IPS-20b (cell line): Measurements from ENCODE around the gene LYRM9.

ENCODE experiments used
- H3K27ac ChIP-seq: one replicate; pipeline ENCODE4 v1.5.1; 2013; ENCODE audit warnings: low read length
- H3K27me3 ChIP-seq: 2 replicates; pipeline ENCODE4 v1.6.1; 2013; ENCODE audit warnings: mild to moderate bottlenecking, low read length, inconsistent platforms; ENCODE audit not compliant: insufficient read depth
- H3K36me3 ChIP-seq: 2 replicates; pipeline ENCODE4 v1.6.1; 2013; ENCODE audit warnings: low read depth, mild to moderate bottlenecking, inconsistent platforms, low read length, moderate library complexity; ENCODE audit not compliant: insufficient read depth
- H3K4me1 ChIP-seq: 2 replicates; pipeline ENCODE4 v1.6.1; 2013; ENCODE audit warnings: mild to moderate bottlenecking, control low read depth, inconsistent platforms, low read length, moderate library complexity; ENCODE audit not compliant: insufficient read depth
- H3K4me3 ChIP-seq: 2 replicates; pipeline ENCODE4 v1.5.1; 2013; ENCODE audit warnings: mild to moderate bottlenecking, low read length, inconsistent platforms
- H3K9ac ChIP-seq: 2 replicates; pipeline ENCODE4 v1.6.1; 2013; ENCODE audit warnings: low read depth, mild to moderate bottlenecking, inconsistent platforms, low read length, moderate library complexity
- H3K9me3 ChIP-seq: 2 replicates; pipeline ENCODE4 v1.6.1; 2013; ENCODE audit warnings: mild to moderate bottlenecking, low read depth, low read length, inconsistent platforms; ENCODE audit not compliant: insufficient read depth

Gene LYRM9

DNA sequence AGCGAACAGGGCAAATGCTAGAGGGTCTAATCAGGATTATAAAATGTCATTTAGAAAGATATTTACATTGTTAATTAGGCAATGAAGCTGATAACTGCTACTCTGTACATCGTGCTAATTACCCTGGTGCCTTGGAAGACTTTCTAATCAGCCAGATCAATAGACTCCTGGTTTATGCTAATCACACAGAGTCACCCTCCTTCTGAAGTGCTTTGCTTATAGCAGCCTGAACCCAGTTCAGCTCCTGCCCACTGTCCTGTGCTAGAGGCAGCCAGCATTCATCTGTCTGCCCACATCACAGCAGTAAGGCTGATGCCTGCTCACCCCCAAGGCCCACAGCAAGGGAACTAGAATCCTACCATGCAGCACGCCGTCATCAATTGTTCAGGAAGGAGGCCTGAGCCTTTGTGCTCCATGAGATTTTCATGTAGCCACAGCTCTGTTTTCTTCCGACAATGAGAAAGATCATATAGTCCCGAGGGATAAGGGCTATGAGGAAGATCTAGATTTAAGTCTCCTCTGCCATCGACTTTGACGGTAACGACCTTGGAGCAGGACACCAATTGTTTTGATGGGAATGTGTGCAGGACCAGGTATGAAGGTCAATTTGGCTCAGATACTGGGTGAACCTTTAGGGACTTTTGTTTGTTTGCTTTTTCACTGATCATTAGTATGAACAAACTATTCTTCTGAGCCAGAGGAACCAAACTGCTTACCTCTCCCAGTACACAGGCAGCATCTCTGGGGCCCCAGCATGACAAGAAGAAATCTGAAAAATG is 12.5 kb upstream of the LYRM9 start:
- H3K27me3 ChIP-seq = peaks cover 38% of the 10 kb centered on the region
- no peak overlapping the region for H3K4me3 ChIP-seq
- no peaks in the 10 kb centered on the region for H3K9me3 ChIP-seq
- H3K27ac ChIP-seq = no peak overlapping the region
- no peak overlapping the region for H3K9ac ChIP-seq
- no peaks in the 10 kb centered on the region for H3K36me3 ChIP-seq
- H3K4me1 ChIP-seq = peaks cover 11% of the 10 kb centered on the region; the same call in 1 of the 2 replicates

DNA sequence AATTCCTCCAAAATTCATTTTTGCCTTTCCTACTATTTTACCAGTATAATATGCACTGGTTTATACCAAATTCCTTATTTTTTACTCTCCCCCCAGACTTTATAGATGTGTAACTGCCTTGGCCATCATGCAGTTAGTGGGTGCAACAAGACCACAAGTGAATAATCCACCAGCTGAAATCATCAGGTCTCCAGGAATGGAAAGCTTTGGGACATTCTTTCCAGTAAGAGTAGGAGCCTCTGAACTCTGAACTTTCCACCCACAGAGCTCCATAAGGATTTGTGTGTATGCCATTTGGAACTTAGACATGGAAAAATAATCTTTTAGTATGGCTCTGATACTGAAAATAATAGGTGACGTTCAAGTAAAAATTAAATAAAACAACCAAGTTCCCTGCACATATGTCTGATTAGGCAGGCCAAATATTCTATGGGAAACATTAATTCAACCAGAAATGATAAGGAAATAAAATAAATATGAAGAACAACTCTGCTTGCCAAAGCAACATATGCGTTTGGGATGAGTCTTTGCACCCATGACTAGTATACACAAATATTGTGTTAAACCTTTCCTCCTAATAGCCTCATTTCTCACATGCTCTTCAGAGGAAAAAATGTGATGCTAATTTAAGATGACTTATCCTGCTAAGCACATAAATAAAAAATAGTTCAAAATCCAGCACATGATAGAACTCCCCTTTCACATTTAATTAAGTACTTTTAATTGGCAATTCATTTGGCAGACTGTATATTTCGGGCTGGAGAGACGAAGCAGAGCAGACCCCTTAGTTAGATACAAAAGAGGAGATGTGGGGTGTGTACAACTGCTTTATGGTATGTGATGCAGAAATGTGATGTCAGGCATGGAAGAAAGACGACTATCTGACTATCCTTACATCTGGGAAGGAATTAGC is 11.6 kb upstream of the LYRM9 start:
- no peaks in the 10 kb centered on the region for H3K36me3 ChIP-seq
- H3K27ac ChIP-seq = no peak overlapping the region
- H3K9ac ChIP-seq = no peak overlapping the region
- H3K4me3 ChIP-seq = no peak overlapping the region
- peaks cover 29% of the 10 kb centered on the region for H3K27me3 ChIP-seq
- peaks cover 11% of the 10 kb centered on the region; the same call in 1 of the 2 replicates for H3K4me1 ChIP-seq
- H3K9me3 ChIP-seq = no peaks in the 10 kb centered on the region

DNA sequence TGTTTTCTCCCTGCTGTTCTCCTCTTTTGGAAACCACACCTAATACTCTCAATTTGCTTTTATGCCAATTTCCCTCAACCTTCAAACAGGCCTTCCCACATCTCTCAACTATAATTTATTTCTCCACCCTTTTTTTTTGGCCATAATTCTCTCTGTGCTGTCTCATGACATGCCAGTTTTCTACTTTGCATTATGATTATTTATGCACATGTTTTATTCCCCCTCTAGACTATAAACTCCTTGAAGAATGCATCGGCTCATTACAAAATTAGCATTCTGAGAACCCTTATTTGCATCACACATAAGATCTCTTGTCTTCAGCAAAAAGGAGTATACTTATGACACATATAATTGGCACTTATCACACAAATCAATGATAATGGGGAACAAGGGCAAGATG is 10.9 kb upstream of the LYRM9 start:
- no peak overlapping the region for H3K9ac ChIP-seq
- H3K36me3 ChIP-seq = no peaks in the 10 kb centered on the region
- H3K27me3 ChIP-seq = peaks cover 23% of the 10 kb centered on the region
- no peak overlapping the region for H3K27ac ChIP-seq
- no peak overlapping the region for H3K4me3 ChIP-seq
- no peaks in the 10 kb centered on the region for H3K9me3 ChIP-seq
- peaks cover 11% of the 10 kb centered on the region; the same call in 1 of the 2 replicates for H3K4me1 ChIP-seq

DNA sequence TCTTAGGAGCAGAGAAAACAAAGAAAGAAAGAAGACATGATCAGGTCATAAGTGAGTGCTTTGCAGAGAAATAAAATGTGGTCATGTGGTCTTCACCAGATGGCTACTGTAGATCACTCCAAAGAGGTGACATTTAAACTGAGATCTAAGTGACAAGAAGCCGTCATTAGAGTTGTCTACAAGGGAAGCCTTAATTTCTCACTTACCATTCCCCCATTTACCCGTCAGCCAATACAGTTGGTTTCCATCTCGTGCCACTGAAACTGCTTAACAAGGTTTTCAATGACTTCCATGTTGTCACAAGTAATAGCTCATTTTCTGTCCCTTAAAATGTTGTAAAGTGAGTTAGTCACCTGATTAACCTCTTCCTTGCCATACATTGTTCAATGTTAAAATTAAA is 6.4 kb upstream of the LYRM9 start:
- Histone ChIP-seq H3K9me3 (no peaks in the 10 kb centered on the region), H3K9ac (no peak overlapping the region), H3K4me1 (peaks cover 25% of the 10 kb centered on the region), H3K4me3 (no peak overlapping the region), H3K36me3 (no peaks in the 10 kb centered on the region), H3K27ac (no peak overlapping the region), H3K27me3 (no peaks in the 10 kb centered on the region; the same call in 1 of the 2 replicates)

DNA sequence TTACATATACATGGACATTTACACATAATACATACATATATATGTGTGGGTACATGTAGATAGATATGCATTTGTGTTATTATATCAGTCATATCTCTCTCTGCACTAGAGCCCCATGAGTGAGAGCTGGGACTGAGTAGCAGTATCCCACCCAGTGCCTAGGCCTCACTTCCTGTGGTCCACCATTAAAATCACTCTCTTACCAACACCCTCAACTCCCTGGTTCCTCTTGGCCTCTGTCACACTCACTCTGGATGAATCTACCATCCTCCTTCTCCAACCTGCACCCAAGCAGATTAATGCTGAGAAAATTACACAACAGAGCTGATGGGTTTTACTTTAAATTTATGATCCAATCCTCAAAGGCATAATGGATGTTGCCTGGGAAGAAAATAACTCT is 4.9 kb upstream of the LYRM9 start:
- no peaks in the 10 kb centered on the region for H3K36me3 ChIP-seq
- no peak overlapping the region for H3K4me3 ChIP-seq
- no peak overlapping the region for H3K9ac ChIP-seq
- H3K4me1 ChIP-seq = peaks cover 30% of the 10 kb centered on the region
- no peaks in the 10 kb centered on the region; the same call in 1 of the 2 replicates for H3K27me3 ChIP-seq
- H3K9me3 ChIP-seq = no peaks in the 10 kb centered on the region
- H3K27ac ChIP-seq = no peak overlapping the region

DNA sequence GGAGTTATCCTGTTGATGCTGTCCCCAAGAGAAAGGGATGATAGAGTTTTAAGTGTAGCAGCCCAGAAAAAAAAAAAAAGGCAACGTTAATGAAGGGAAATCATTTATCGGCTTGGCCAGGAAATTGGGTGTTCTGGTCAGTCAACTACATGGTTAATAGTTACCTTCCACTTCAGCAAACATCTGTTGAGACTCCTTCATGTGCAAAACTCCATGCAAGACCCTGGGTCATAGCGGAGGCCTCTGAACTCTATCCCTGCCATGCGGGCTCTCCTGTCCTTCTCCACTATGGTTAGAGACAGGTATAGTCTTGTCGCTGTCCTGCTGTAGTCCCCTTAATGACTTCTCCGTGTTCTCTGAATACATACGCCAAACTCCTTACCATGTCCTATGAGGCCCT is 3.5 kb upstream of the LYRM9 start:
- no peak overlapping the region for H3K9ac ChIP-seq

DNA sequence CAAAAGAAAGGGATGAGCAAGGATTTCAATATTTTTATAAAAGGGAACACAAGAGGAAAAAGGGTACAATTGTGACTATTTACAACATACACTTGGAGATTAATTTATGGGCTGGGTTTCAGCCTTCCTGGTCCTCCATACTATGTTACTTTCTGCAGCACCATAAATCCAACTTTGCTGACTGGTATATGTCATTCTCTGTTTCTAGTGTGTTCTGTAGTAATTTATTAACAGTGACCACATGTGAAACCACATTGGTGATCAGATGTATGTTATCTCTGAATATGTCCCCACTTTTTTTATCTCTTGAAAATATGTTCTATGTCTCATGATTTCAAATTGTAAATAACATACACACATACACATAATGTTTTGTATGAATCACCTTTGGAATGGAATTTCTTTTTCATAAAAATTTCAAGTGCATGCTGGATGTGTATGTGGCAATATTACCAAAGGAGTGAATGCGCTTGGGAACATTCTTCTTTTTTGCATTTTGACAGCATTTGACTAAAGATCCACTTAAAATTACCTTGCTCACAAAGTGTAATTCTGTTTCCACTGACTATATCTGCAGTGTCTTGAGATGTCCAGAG is 2.9 kb upstream of the LYRM9 start:
- peaks cover 40% of the 10 kb centered on the region for H3K4me1 ChIP-seq
- H3K36me3 ChIP-seq = no peaks in the 10 kb centered on the region
- H3K27ac ChIP-seq = no peak overlapping the region
- H3K27me3 ChIP-seq = peaks cover 17% of the 10 kb centered on the region
- peak overlapping the region; percentile 19; the same call in 1 of the 2 replicates for H3K4me3 ChIP-seq
- H3K9ac ChIP-seq = no peak overlapping the region
- H3K9me3 ChIP-seq = no peaks in the 10 kb centered on the region

More for the DNA sequence above, 3.5 kb upstream of the LYRM9 start:
- peaks cover 34% of the 10 kb centered on the region for H3K4me1 ChIP-seq
- H3K4me3 ChIP-seq = no peak overlapping the region
- H3K36me3 ChIP-seq = no peaks in the 10 kb centered on the region
- peaks cover 10% of the 10 kb centered on the region for H3K27me3 ChIP-seq
- no peak overlapping the region for H3K27ac ChIP-seq
- H3K9me3 ChIP-seq = no peaks in the 10 kb centered on the region

DNA sequence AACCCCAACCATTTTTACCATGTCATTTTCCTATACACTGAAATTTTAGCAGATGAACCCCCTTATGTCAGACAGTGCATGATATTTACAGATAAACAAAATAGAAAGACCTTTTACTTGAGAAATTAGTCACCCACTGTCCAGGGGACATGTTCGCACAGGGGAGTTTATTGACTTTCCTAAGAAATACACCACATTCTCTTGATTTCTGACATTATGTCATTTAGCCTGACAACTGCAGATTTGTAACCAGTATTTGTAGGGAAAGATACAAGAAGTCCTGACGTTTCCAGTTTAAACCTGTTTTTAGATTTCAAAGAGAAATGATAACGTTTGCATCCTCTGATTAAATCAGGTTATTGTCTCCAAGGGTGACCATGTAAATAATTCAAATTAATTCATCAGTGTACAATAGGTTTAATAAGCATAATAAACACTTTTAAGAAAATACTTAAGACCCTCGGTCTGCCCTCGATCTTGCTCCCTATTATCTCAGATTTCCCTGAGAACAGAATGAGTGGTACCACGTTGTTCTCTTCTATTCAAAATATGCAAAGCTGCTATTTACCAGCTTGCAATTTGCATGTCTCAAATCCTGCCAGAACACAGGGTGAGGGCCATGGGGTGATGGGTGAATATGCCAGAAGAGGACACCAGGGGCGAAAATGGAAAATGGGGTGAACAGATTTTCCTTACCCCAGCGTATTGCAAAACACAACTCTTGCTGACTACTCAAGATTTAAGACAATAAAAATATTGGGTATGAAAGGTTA is 2.1 kb upstream of the LYRM9 start:
- Histone ChIP-seq H3K9ac (no peak overlapping the region), H3K36me3 (no peaks in the 10 kb centered on the region), H3K4me1 (peaks cover 40% of the 10 kb centered on the region), H3K27me3 (peaks cover 21% of the 10 kb centered on the region), H3K27ac (no peak overlapping the region), H3K9me3 (no peaks in the 10 kb centered on the region), H3K4me3 (peak overlapping the region; percentile 19; the same call in 1 of the 2 replicates)

DNA sequence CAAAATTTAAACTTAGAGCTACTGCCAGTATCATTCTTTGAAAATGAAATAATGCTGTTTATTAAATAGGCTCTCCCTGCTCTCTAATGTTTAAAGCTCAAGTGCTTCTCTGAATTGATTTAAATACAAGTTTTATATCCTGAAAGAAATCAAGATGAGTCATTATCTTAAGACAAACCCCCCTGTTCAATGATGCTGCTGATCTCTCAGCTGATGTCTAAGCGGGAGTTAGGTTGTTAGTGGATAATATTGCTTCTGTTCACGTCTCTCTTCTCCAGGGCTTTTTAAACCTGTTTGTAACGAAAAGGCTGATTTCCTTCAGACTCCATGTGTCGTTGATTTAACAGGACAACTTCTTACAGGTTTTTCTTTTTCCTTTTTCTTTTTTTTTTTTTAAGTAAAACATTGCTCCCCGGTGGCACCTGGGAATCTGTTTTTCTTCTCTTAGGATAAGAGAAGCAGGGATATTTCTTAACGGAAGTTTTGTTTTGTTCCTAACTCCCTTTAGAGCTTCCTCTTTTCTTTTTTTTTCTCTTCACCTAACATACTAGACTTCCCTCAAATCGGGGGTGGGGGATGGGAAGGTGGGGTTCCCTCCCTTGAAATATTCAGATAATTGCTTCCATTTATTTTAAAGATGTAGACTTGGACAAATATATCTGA is 807 bp upstream of the LYRM9 start:
- Histone ChIP-seq H3K27me3 (peaks cover 26% of the 10 kb centered on the region), H3K36me3 (no peaks in the 10 kb centered on the region), H3K9me3 (no peaks in the 10 kb centered on the region), H3K4me3 (peak overlapping the region; percentile 33; the same call in 1 of the 2 replicates), H3K4me1 (peaks cover 46% of the 10 kb centered on the region), H3K9ac (peak overlapping the region; percentile 22; the same call in 1 of the 2 replicates), H3K27ac (no peak overlapping the region)

DNA sequence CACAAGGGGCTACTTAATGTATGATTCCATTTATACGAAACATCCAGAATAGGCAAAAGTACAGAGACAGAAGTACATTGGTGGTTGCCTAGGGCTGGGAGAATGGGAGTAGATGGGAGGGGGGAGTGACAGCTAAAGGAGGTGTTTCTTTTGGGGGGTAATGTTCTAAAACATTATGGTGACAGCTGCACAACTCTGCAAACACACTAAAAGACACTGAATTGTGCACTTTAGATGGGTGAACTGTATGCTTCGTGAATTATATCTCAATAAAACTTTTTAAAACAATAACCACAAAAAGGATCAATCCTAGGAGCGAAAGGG is 661 bp downstream of the LYRM9 start:
- Histone ChIP-seq H3K9ac (peak overlapping the region; percentile 62; the same call in 1 of the 2 replicates), H3K27ac (no peak overlapping the region), H3K4me1 (peaks cover 59% of the 10 kb centered on the region), H3K9me3 (no peaks in the 10 kb centered on the region), H3K27me3 (peaks cover 26% of the 10 kb centered on the region), H3K4me3 (peak overlapping the region; percentile 66), H3K36me3 (no peaks in the 10 kb centered on the region)
